Hematopoietic multipotent progenitor cell treated with erythropoietin and hydrocortisone succinate and interleukin-3 and kit ligand, for 8 days (in vitro differentiated cells): ENCODE data around the gene SMYD3.

Experiments
- DNase-seq: peaks from one replicate; pipeline ENCODE4 v3.0.0-alpha.2; 2015

Gene SMYD3

GRCh38 chr1:246267426-246267825 is 239.7 kb downstream of the SMYD3 start:
- DNase-seq, result no peak

DNA sequence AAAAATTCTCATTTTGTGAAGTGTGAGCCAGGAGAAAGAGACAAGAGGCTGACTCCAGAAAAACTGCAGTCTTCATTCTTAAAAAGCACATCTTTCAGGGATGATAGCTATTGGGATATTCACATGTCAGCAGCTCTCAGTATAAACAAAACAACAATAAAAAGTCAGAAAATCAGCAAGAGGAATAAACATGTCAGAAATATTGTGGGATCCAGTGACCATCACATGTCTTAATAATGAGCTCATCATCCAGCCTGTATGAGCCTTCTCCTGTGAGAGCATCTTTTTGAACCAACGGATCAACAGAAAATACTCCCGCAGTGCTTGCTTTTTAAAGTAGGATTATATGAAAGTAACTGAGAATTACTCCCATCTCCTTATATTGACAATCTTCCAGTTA is 241.6 kb downstream of the SMYD3 start:
- DNase-seq, result no peak

- DNase-seq, result no peak
These were observed 244.8 kb downstream of the SMYD3 start for GRCh38 chr1:246262281-246262680.

- no peak for DNase-seq
These were observed 245.4 kb downstream of the SMYD3 start for GRCh38 chr1:246261639-246262038.

- no peak for DNase-seq
These were observed 248.8 kb downstream of the SMYD3 start for GRCh38 chr1:246258250-246258649.

GRCh38 chr1:246255773-246256172 is 251.3 kb downstream of the SMYD3 start:
- no peak for DNase-seq

GRCh38 chr1:246254854-246255253 is 252.2 kb downstream of the SMYD3 start:
- no peak for DNase-seq

DNA sequence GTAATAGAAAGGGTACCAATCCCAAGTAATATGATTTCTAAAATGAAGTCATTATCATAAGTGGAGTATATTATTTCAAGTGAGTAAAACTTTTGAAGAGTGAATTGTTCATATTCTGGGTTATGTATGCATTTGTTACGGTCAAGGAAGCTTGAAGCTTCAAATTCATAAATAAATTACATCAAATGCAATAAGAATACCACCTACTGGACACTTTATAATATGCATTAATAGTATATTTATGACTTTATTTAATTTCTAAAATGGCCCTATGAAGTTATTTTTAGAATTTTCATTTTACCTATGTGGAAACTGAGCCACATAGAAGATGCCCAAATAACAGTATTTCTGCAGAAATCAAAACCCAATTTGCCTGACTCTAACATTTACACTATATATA is 260.6 kb downstream of the SMYD3 start:
- no peak for DNase-seq

GRCh38 chr1:246245541-246245940 is 261.5 kb downstream of the SMYD3 start:
- no peak for DNase-seq

DNA sequence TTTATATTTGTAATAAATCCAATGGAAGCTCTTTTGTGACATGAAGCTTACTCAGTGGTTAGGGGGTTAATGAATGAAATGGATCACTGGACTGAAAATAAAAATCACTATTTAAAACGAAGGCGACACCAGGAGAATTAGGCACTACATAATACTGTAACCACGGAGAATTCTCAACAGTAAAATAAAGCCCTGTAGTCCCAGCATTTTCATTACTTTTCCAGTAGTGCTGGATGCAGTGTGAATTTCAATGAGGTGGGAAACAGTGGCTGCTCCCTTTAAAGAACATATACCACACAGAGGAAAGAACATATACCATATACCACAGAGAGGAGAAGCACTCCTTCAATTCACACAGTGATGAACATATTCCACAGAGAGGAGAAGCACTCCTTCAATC is 275.0 kb downstream of the SMYD3 start:
- no peak for DNase-seq

DNA sequence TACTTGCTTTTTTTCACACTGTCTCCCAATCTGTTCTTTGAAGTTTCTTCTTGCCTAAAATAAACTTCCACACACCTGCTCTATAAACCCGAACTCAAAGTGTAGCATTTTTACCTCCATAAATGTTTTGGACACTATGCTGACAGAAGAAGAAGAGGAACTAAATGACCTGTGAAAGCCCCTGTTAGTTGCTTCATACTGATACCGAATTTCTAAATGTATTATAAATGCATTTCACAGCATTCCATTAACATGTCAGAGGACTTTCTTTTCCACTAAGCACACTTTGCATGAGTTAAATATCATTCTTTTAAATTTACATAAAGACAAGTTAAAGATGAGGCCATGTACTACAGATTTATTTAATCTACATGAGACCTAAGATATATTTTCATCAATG is 281.0 kb downstream of the SMYD3 start:
- DNase-seq, result no peak

DNA sequence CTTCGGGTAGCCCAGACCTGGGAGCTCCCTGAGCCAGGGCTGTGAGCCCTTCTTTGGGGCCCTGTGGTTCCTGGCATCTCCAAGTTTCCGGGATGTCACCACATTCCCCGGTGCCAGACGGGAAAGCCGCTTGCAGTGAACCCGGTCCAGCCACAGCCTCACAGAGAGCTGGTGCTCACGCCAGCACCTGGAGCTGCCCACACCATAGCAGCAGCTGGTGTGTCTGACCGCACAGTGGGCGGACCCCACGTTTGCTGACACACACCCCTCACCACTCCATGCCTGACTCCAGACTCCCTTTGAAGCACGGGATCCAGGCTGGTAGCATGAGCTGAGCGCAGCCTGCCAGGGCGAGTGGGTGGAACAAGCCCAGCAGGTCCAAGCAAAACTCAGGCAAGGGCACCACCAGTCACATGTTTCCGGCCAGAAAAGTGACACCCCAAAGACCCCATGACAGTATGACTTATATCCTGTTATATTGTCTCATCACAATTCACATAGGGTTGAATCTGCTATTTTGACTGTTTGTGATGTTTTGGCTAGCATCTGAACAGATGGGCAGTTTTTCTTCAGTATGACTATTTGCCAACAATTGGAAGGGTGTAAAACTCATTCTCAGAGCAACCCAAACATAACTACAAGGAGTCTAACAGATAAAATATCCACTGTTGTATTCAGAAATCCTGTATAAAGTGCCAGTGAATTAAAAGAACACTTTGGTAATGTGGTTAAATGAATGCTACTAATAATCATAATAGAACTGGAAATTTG is 285.4 kb downstream of the SMYD3 start:
- DNase-seq, result no peak

DNA sequence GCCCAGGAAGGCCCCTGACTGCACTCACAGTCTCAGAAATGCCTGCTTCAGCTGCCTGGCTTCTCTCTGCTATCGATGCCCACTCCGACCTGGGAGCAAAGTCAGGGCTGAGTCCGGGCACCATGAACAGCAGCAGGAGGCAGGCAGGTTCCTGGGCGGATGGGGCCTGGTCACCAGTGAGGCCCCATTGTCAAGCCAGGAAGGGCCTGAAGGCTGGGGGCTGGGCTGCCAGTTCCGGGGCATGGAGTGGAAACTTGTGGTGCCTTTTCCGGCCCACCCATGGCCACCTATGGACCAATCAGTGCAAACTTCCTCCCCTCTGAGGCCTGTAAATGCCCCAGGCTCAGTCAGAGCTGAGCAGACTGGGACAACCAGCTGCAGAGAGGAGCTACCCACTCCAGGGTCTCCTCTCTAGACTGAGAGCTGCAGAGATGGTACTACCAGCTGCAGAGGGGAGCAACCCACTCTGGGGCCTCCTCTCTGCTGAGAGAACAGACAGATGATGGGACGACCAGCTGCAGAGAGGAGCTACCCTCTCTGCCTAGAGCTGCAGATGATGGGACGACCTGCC is 286.5 kb downstream of the SMYD3 start:
- DNase-seq, result no peak

DNA sequence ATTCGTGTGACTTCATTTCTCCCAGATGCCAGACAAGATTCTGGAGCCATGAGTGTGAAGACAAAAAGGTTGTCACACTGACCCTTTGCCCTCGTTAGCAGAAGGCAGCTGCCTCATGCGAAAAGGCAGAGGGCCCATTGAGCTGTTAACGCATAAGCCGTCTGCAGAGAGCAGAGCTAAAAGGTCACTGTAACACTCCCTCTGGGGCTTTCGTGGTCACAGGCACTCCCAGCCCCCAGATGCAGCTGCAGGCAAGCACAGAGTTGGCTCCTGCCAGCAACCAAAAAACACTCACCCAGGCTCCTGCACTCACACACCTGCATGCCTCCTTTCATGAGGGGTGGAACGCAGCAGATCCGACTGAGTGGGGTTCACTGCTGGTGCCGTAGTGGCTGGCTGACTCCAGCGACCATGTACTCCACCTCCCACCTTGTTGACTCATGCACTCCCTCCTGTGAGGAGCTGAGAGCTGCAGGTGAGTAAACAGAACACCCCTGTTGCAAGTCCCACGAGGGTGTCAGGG is 287.5 kb downstream of the SMYD3 start:
- DNase-seq, result no peak

- DNase-seq, result no peak
These were observed 288.4 kb downstream of the SMYD3 start for GRCh38 chr1:246218686-246219085.

DNA sequence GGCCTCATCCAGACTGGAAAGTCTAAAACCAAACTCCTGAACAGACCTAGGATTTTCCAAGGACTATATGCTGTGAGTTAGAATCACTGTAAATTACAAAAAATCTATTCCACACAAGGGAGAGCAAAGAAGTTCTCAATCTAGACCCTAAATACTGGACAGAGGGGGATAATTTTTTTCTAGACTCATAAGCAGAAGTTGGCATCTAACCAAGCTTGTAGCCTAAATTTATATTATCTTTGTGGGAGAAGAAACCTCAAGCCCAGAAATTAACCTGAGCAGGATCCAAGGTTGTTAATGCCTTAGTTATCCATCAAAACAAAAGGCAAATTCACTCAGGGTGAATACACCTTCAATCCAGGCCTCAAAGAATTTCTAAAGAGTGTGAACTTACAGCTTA is 290.2 kb downstream of the SMYD3 start:
- DNase-seq, result no peak

DNA sequence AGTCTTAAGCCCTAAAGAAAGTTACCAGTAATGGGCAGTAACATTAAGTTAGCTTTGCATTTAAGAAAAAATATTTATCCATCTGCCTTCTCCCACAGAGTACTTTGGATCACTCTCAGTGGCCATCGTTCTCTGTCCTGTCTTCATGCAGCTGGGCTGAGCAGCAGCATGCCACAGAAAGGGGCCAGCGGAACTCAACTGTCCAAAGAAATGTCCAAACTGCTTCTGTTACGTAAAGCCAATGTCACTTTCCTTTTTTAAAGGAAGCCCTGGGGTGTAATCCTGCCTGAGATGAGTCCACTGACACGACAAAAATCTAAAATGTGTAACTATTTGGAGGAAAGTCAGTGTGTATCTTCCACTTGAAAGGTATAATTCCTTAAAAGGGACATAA is 291.6 kb downstream of the SMYD3 start:
- DNase-seq, result no peak

DNA sequence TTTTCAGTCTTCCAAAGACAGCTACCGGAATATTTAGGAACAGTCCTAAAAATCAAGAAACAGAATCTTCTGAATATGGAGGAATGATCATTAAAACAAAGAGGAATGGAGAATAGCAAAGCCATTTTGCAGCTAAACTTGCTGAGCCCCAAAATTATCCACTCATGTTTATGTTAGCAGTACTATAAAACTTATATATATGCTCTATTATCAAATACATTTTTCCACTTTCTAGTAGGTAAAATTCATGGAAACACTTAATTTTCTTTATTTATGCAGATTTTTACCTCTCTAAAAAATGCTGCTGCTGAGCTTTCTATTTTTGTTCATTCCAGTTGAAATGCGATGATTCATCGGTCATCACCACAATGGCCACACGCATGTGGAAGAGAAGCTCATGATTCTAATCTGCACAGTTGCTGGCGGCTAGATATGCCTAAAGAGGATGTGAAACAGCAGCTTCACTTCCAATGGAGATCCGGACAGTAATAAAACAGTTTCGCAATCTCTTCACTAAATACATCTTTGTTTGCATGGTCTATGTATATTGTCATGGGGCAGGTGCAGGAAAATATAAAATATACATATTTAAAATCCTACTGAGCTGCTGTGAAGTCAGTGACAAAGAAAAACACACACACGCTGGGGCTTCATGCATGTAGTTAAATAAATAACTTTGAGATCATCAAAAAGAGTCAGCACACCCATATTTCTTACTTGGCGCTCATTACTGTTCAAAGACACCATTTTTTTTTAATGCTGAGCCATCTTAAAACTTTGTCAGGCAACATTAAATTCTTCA is 292.2 kb downstream of the SMYD3 start:
- peak; percentile 87 for DNase-seq

DNA sequence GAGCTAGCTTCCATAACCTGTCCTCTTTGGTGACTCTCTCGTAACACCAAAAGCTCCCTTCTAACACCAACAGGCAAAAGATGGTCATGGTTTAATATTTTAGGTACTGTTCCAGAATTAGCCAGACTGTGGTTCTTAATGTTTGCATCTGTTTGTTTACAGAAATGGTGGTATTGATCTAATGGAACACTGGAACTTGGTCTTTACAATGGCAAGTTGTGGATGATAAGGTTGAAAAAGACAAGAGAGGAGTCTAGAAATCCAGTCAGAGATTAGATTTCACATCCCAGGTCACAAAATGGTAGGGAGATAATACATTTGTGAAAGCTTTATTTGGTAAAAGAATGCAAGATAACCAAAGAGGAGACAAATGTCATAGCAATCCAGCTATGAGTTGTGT is 293.1 kb downstream of the SMYD3 start:
- no peak for DNase-seq

GRCh38 chr1:246213502-246213901 is 293.6 kb downstream of the SMYD3 start:
- DNase-seq, result no peak

- no peak for DNase-seq
These were observed 294.0 kb downstream of the SMYD3 start for GRCh38 chr1:246213036-246213435.

- no peak for DNase-seq
These were observed 295.1 kb downstream of the SMYD3 start for GRCh38 chr1:246212013-246212412.

DNA sequence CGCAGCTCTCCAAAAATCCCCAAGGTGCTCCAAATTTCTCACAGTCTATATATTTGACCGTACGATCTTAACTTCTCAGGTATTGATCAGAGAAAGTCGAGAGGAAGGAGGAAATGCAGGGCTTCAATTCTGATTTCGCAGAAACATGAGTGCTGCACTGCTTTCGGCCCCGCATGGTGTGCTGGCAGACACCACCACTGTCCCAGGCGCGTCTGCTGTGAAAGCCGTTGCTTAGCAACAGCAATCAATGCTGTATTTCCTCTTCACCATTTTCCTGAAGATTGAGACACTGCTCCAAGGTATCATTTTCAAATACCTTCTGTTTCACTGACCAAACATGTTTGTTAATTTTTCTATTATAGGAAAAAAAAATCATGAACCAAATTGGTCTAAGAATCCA is 296.3 kb downstream of the SMYD3 start:
- no peak for DNase-seq

- no peak for DNase-seq
These were observed 299.0 kb downstream of the SMYD3 start for GRCh38 chr1:246208105-246208504.
